ENCODE results near the gene ZNF497.

DNA sequence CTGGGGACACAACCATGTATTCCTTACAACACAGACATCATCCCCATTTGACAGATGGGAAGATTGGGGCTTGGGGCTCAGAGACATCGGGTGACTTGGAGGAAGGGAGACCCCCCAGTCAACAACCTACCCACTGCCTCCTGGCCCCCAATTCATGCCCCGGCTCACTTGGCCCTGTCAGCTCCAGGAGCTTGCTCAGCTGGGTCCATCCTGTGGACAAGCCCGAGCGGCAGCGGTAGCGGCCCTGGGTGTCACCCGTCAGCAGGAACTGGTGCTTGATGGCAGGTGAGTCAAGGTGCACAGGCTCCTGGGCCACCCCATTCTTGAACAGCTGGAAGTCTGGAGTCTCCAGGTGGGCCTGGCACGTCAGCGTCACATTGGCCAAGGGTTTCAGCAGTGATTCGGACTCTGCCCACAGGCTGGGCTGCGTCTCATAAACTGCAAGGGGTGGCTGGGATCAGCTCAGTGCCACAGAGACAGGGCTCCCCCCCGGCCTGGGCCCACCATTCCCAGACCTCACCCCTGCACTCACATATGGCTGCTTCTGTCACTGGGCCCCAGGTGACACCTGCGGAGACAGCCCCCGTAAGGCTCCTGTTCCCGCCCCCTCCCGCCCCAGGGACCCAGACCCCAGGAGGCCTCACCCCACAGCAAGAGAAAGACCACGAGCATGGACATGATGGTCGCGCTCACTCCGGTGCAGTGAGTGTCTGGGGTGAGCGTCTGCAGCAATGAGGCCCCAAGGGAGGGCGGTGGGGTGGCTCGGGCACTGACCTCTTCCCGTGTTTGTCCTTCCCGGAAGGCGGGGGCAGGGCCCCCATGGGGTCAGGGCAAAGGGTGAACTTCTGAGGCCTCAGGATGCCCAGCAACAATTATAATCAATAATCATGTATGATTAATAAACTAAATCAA, 9.5 kb downstream of the ZNF497 start, which contains the start of gene A1BG:
- TF ChIP-seq ZKSCAN8 (CRISPR knock-in tag; IDR thresholded peaks at IDR 0.05; ENCODE audit: borderline replicate concordance) (no peak), NFYB (CRISPR knock-in tag; IDR thresholded peaks at IDR 0.05) (no peak), U2AF1 (optimal IDR thresholded peaks at IDR 0.05; ENCODE audit: low read depth, low read length) (no peak), RBFOX2 (IDR thresholded peaks at IDR 0.05; ENCODE audit: low read depth, low read length) (peak; percentile 18; the same call in 1 of the 2 replicates), BHLHE40 (IDR thresholded peaks at IDR 0.05; ENCODE audit: low read length) (no peak), HIVEP1 (CRISPR knock-in tag; IDR thresholded peaks at IDR 0.05) (no peak), ZNF556 (CRISPR knock-in tag; IDR thresholded peaks at IDR 0.05; ENCODE audit: borderline replicate concordance) (no peak), EP300 (IDR thresholded peaks at IDR 0.05; ENCODE audit: low read depth in 2 of 2, low read length in 2 of 2) (peak in 1 of 2 experiments; percentile 65; a peak in 1 of 4 replicates), EP300 (CRISPR knock-in tag; IDR thresholded peaks at IDR 0.05; ENCODE audit: borderline replicate concordance) (no peak; the same call in 1 of the 2 replicates), KLF16 (CRISPR knock-in tag; IDR thresholded peaks at IDR 0.05) (peak in 1 of 2 experiments; percentile 61; a peak in 1 of 4 replicates), EEA1 (CRISPR knock-in tag; IDR thresholded peaks at IDR 0.05; ENCODE audit: borderline replicate concordance) (no peak), RFX5 (IDR thresholded peaks at IDR 0.05; ENCODE audit: low read depth, low read length) (no peak), NR2F6 (IDR thresholded peaks at IDR 0.05) (peak; percentile 94), NR2F6 (CRISPR knock-in tag; IDR thresholded peaks at IDR 0.05) (peak; percentile 95)
- TF ChIP-seq, protein P1, sequence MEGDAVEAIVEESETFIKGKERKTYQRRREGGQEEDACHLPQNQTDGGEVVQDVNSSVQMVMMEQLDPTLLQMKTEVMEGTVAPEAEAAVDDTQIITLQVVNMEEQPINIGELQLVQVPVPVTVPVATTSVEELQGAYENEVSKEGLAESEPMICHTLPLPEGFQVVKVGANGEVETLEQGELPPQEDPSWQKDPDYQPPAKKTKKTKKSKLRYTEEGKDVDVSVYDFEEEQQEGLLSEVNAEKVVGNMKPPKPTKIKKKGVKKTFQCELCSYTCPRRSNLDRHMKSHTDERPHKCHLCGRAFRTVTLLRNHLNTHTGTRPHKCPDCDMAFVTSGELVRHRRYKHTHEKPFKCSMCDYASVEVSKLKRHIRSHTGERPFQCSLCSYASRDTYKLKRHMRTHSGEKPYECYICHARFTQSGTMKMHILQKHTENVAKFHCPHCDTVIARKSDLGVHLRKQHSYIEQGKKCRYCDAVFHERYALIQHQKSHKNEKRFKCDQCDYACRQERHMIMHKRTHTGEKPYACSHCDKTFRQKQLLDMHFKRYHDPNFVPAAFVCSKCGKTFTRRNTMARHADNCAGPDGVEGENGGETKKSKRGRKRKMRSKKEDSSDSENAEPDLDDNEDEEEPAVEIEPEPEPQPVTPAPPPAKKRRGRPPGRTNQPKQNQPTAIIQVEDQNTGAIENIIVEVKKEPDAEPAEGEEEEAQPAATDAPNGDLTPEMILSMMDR (CRISPR knock-in tag; IDR thresholded peaks at IDR 0.05), result no peak
- TF ChIP-seq, protein P2, sequence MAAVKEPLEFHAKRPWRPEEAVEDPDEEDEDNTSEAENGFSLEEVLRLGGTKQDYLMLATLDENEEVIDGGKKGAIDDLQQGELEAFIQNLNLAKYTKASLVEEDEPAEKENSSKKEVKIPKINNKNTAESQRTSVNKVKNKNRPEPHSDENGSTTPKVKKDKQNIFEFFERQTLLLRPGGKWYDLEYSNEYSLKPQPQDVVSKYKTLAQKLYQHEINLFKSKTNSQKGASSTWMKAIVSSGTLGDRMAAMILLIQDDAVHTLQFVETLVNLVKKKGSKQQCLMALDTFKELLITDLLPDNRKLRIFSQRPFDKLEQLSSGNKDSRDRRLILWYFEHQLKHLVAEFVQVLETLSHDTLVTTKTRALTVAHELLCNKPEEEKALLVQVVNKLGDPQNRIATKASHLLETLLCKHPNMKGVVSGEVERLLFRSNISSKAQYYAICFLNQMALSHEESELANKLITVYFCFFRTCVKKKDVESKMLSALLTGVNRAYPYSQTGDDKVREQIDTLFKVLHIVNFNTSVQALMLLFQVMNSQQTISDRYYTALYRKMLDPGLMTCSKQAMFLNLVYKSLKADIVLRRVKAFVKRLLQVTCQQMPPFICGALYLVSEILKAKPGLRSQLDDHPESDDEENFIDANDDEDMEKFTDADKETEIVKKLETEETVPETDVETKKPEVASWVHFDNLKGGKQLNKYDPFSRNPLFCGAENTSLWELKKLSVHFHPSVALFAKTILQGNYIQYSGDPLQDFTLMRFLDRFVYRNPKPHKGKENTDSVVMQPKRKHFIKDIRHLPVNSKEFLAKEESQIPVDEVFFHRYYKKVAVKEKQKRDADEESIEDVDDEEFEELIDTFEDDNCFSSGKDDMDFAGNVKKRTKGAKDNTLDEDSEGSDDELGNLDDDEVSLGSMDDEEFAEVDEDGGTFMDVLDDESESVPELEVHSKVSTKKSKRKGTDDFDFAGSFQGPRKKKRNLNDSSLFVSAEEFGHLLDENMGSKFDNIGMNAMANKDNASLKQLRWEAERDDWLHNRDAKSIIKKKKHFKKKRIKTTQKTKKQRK (IDR thresholded peaks at IDR 0.05; ENCODE audit: low read length), result no peak
